Activated CD4-positive, alpha-beta T cell treated with anti-CD3 and anti-CD28 coated beads, Interleukin-10, Interleukin-2, amounts not matched to agents 100 ng/mL and 50 ng/mL, durations not matched to agents 16 hours and 8 hours (primary cell): ENCODE results near the gene SCD.

Source experiments
- DNase-seq: peaks from one replicate; pipeline ENCODE4 v3.0.0-alpha.2; 2020

SCD gene

DNA sequence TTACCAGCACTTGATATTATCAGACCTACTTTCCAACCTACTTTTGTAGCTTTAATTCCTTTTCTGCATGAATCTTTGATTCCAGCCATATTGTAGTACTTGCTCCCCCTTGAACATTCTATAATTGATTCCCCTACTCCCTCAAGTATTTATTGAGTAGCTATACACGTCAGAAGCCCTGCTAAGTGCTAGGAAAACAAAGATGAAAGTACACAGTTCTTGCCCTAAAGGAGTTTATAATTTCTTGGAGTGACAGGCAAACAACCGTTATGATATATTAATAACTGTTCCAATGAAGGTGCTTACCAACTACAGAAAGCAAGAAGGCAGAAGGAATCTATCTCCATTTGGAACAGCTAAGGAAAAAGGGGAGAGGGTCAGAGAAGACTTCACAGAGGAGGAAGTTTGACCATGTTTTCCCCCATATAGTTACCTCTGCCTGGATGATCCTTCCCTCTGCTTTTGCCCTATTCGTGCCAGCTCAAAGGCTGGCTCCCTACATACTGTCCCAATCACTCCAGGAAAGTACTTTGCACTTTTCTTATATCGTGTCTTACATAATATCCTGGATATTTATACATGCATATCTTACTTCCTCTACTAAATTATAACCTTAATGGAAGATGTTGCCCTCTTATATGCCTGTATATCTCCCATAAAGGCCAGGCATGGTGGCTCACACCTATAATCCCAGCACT lies 54.7 kb downstream of the SCD start:
- no peak for DNase-seq

DNA sequence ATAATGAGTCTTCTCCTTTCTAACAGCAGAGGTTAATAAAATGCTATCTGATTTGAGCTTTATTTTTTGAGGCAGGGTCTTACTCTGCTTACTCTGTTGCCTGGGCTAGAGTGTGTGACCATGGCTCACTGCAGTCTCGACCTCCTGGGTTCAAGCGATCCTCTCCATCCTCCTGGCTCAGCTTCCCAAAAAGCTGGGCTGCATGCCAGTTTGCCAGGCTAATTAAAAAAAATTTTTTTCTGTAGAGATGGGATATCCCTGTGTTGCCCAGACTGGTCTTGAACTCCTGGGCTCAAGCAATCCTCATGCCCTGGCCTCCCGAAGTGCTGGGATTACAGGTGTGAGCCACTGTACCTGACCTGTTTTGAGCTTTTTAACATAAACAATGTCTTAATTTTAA lies 56.7 kb downstream of the SCD start:
- DNase-seq: no peak

DNA sequence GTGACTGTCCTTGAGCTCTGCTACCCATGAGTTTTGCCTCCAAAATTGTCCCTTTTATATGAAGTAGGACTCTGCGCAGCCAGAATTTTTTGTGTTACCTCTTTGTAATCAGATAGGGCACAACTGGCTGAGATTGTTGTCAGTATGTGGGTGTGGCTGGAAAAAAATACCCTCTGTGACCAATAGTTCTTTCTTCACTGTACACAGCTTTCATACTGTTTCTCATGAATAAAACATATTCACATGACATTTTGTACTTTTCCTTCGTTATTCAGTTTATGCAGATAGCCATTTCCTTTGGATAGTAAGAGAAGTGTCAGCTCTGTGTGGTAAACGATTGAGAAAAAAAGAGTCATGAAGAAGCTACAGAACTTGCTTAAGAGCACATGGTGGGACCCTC lies 66.1 kb downstream of the SCD start:
- no peak for DNase-seq
